ENCODE results near the gene LIN37. TPM values are rescaled to one million over a fixed set of nuclear protein-coding genes. Genes with fewer than 3 reads are reported as not detected.

LIN37 gene
- total RNA-seq, 1 experiment from 2014 or later: 5.9 TPM

DNA sequence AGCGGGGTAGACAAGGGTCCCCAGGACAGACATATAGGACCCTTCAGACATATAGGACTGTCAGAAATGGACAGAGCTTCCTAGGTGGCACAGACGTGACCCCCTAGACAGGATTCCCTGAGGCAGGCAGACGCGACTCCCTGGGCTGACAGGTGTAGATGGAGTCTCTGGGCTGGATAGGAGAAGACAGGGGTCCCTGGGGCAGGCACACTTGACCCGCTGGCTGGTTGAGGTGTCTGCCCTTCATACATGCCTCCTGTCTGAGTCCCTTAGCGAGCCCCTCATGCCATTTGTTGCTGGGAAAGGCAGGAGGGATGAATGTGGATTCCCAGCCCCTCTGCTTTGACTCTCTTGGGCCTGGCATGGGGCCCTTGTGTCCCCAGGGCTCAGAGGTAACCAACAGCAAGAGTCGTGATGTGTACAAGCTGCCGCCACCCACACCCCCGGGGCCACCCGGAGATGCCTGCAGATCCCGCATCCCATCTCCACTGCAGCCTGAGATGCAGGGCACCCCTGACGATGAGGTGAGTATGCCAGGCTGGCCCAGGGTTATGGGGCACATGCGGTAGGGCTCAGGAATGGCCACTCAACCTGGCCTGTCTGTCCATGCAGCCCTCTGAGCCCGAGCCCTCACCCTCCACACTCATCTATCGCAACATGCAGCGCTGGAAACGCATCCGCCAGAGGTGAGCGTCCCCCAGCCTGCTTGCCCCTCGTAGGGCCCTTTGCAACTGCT, 5.4 kb downstream of the LIN37 start:
- Histone ChIP-seq H4K8ac (replicated peaks; ENCODE audit: insufficient read length, low read depth, low read length) (no peak overlapping the region), H4K91ac (ENCODE audit: insufficient read length, low read depth, low read length) (no peak overlapping the region), H3K79me1 (ENCODE audit: insufficient read depth, low read depth, low read length, poor library complexity, severe bottlenecking) (no peaks in the 10 kb centered on the region), H2BK20ac (ENCODE audit: low read depth, low read length, poor library complexity, severe bottlenecking) (no peak overlapping the region), H3K4me1 (ENCODE audit: insufficient read depth, low read length) (no peaks in the 10 kb centered on the region), H4K5ac (ENCODE audit: insufficient read length, low read depth, low read length) (no peak overlapping the region), H3K79me2 (ENCODE audit: insufficient read depth, low read length) (no peaks in the 10 kb centered on the region), H3K14ac (ENCODE audit: insufficient read depth, low read length) (no peak overlapping the region), H3K23me2 (ENCODE audit: insufficient read length, low read depth, low read length, poor library complexity, severe bottlenecking) (peaks cover 16% of the 10 kb centered on the region), H3K27ac (ENCODE audit: insufficient read length, low read depth, low read length) (no peak overlapping the region), H2AK5ac (ENCODE audit: insufficient read length, low read length) (no peak overlapping the region), H3K27me3 (ENCODE audit: insufficient read depth, low read length) (no peaks in the 10 kb centered on the region), H3K23ac (ENCODE audit: insufficient read length, low read depth, low read length) (no peak overlapping the region), H2AFZ (ENCODE audit: low read length) (no peak overlapping the region), H2BK12ac (ENCODE audit: insufficient read length, low read depth, low read length) (no peak overlapping the region), H3K18ac (ENCODE audit: insufficient read length, low read depth, low read length) (no peak overlapping the region), H4K20me1 (ENCODE audit: control insufficient read depth, insufficient read depth, insufficient read length) (no peaks in the 10 kb centered on the region), H2BK15ac (ENCODE audit: low read depth, low read length) (no peak overlapping the region), H3K9me3 (ENCODE audit: control insufficient read depth, low read depth, low read length) (no peaks in the 10 kb centered on the region), H2BK5ac (ENCODE audit: insufficient read length, low read length) (no peak overlapping the region), H3K9ac (ENCODE audit: extremely low read depth, insufficient read length, low read length) (no peak overlapping the region), H3K56ac (ENCODE audit: insufficient read length, low read depth, low read length) (no peak overlapping the region), H3K4ac (ENCODE audit: low read depth, low read length) (no peak overlapping the region), H3T11ph (ENCODE audit: low read length) (no peak overlapping the region), H3K4me2 (ENCODE audit: insufficient read depth, insufficient read length, low read length) (no peak overlapping the region), H2BK120ac (ENCODE audit: low read depth, low read length, poor library complexity, severe bottlenecking) (no peak overlapping the region)
- H3K27ac Mint-ChIP-seq: no peak overlapping the region
- DNase-seq: no peak
- peaks cover 0 to 2% (median 0%) of the 10 kb centered on the region in 3 experiments; a peak in 2 of 7 replicates for H3K36me3 Mint-ChIP-seq (ENCODE audit: insufficient read depth in 1 of 3, low read depth in 3 of 3)
- peaks cover 7% of the 10 kb centered on the region for H3K27me3 Mint-ChIP-seq (ENCODE audit: low read depth)
- no CpG with 5 or more reads among the region's 20 CpGs for WGBS (ENCODE audit: extremely low coverage, insufficient read length, low lambda C conversion rate)
- peaks cover 13 to 18% of the 10 kb centered on the region in 2 experiments for H3K4me1 Mint-ChIP-seq
- TF ChIP-seq, protein P1, sequence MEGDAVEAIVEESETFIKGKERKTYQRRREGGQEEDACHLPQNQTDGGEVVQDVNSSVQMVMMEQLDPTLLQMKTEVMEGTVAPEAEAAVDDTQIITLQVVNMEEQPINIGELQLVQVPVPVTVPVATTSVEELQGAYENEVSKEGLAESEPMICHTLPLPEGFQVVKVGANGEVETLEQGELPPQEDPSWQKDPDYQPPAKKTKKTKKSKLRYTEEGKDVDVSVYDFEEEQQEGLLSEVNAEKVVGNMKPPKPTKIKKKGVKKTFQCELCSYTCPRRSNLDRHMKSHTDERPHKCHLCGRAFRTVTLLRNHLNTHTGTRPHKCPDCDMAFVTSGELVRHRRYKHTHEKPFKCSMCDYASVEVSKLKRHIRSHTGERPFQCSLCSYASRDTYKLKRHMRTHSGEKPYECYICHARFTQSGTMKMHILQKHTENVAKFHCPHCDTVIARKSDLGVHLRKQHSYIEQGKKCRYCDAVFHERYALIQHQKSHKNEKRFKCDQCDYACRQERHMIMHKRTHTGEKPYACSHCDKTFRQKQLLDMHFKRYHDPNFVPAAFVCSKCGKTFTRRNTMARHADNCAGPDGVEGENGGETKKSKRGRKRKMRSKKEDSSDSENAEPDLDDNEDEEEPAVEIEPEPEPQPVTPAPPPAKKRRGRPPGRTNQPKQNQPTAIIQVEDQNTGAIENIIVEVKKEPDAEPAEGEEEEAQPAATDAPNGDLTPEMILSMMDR (conservative IDR thresholded peaks at IDR 0.05): no peak
- H3K4me3 Mint-ChIP-seq: peak overlapping the region in 1 of 2 experiments; percentile 50; a peak in 2 of 5 replicates
- no peaks in the 10 kb centered on the region for H3K9me3 Mint-ChIP-seq

All from H9 (cell line).